Measurements from ENCODE around the gene HVCN1.

HVCN1 gene

GRCh38 chr12:110698171-110698902 is 9.4 kb upstream of the HVCN1 start:
- DNase-seq: peak; percentile 72 to 82

DNA sequence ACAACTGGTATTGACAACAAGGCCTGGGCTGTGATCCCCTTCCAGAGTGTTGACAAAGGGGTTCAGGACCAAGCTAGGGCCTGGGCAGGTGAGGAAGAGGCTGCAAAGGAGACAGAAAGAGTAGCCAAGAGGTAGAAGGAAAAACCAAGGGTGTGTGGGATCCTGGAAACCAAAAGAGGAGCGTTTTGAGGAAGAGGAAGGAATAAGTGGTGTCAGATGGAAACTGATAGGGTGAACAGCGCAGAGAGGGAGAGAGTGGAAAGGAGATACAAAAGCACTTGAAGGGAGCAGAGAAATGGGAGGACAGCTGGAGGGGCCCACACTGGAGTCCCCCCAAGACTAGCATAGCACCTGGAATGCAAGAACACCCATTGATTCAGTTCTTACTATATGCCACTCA is 8.3 kb upstream of the HVCN1 start:
- DNase-seq: no peak

DNA sequence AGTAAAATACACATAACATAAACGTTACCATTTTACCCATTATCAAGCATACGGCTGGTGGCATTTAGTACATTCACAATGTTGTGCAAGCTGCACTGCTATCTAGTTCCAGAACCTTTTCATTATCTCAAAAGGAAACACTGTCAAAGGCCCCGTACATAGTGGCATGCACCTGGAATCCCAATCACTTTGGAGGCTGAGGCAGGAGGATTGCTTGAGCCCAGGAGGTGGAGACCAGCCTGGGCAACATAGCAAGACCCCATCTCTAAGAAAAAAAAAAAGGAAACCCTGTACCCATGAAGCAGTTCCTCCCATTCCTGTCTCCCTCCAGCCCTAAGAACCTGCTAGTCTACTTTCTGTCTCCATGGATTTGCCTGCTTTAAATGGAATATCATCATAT is 7.4 kb upstream of the HVCN1 start:
- no peak for DNase-seq

DNA sequence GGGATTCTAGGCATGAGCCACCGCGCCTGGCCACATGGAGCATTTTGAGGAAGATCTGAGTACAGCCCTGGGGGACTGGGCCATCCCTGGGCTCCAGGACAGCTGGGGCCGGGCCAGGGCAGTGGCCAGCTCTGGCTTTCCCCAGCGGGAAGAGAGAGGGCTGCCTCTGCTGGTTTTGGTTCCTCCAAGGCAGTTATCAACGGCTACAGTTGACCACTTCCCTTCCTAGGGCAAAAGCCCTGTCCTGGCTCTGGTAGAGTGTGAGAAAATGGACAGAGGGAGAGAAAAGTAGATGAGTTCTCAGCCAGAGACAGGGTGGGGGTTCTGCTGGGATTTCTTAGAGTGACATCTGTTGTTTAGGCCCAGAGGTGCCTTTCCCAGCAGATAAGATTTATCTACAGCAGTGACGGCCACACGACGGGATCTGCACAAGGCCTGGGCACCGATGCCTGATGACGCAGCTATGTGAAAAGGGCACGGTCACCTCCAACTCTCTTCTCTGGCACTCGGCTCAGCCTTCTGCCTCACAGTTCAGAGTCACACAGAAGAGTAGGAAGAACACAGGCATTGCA is 5.5 kb upstream of the HVCN1 start:
- DNase-seq: no peak

DNA sequence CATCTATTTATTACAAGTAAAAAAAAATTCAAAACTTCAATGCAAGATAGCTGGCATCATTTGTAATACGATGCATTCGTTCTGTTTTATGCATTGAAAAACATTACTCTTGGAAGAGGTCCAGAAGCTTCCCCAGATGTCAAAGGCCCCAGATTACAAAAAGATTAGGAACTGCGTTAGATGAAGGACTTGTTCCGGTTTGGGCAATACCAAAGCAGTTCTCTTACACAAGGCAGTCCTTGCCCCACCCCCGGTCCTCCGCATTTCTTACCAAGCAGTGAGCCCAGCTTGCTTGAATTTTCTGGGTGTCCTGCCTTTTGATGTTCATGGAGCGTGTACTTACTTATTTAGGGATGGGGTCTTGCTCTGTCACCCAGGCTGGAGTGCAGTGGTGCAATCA is 4.8 kb upstream of the HVCN1 start:
- DNase-seq: no peak

DNA sequence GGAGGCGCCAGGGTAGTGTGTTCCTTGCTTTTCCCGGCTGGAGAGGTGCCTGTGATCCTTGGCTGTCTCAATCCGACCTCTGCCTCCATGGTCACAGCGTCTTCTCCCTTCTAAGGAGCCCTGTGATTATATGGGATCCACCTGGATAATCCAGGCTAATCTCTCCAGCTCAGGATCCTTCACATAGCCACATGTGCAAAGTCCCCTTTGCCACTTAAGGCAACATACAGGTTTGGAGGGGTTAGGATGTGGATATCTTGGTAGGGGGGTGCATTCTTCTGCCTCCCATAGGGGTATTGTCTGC is 1.2 kb upstream of the HVCN1 start:
- DNase-seq: no peak

DNA sequence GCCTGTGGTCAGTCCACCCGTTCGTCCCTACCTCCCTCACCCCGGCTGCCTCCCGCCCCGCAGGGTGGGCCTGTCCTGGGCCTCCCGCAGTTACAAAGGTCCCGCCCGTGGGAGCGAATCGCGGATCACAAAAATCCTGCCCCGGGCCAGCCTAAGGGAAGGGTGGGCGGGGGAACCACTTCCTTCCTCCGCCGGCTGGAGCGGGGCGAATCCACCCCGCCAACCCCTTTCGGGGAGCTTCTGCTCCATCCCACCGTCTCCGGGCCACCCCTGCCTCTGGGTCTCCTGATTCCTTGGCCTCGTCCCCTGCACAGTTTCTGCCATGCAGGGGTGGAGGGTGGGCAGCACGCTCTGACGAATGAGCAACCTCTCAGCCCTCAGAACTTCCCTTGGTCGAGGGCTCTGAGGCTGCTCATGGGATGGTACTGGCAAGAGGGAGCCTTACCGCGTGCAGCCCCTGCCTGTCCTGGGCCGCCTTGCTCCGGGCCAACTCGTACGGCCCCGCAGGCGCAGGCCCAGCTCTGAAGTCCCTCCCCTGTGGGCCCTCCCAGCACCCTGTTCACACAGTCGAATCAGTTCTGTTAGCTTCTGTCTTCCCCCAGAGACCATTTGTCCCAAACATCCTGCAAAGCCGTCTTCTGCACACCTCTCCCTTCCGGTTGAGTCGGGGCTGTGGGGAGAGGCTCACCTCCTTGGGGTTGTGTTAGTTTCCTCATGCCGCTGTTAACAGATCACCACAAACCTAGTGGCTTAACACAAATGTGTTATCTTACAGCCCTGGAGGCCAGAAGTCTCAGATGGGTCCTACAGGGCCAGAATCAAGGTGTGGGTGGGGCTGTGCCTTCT is 589 bp upstream of the HVCN1 start:
- DNase-seq: peak; percentile 59 to 66

GRCh38 chr12:110687396-110688169 is 1.3 kb downstream of the HVCN1 start:
- DNase-seq: no peak

- no peak for DNase-seq
Observed at GRCh38 chr12:110686294-110686903, 2.5 kb downstream of the HVCN1 start.

DNA sequence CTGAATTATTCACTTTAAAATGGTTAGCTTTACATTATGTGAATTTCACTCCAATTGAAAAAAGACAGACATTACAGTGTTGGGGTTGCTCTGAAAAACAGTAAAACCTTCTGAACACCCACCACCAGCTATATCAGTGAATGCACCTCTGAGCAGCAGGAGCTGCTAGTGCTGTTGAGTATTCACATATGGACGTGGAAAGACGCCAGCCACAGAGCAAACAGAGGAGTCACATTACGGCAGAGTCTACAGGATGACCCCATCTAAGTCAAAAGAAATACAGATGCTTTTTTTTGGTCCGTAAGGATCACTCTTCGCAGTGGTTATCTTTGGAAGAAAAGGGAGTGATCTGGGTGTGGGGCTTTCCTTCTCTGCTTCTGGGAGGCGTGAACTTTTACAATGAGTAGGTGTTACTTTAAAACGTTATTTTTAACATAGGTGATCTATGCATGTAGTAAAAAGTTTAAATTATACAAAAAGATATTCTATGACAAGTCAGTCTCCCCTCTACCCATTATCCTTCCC is 4.5 kb downstream of the HVCN1 start:
- DNase-seq: no peak

GRCh38 chr12:110683888-110684287 is 5.0 kb downstream of the HVCN1 start:
- no peak for DNase-seq

DNA sequence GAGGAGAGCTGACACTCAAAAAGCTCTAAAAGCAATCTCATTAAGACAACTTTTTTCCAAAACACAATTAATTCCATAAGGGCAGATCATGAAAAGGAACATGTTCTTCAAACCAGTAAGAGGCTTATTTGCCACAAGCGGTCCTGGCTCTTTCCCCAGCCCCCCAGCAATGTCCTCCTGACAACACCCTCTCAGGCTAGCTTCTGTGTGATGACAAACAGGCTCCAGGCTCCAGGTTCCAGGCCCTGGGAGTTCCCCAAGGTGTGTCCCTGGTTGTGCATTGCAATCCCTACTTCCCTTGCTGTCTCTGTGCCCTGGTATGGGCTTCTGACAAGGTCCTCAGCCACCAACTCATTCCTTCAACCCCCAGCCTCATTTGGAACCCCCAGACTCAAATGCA is 8.9 kb downstream of the HVCN1 start:
- no peak for DNase-seq

DNA sequence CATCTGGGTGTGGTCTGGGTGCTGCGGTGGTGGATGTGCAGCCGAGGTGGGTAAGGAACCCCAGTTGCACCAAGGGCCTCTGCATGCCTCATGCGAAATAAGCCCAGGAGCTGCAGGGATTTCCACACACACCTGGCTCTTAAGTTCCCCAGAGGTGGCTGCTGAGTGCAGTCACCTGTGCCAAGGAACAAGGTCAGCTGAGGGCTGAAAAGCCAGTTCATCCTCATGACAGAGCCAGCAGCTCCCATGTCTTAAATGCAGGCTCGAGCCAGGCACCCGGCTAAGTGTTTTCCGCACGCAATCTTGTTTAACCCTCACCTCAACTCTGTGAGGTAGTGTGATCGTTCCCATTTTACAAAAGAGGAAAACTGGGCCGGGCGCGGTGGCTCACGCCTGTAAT is 9.7 kb downstream of the HVCN1 start:
- no peak for DNase-seq

- no peak for DNase-seq
Observed at GRCh38 chr12:110677982-110678381, 10.9 kb downstream of the HVCN1 start.

DNA sequence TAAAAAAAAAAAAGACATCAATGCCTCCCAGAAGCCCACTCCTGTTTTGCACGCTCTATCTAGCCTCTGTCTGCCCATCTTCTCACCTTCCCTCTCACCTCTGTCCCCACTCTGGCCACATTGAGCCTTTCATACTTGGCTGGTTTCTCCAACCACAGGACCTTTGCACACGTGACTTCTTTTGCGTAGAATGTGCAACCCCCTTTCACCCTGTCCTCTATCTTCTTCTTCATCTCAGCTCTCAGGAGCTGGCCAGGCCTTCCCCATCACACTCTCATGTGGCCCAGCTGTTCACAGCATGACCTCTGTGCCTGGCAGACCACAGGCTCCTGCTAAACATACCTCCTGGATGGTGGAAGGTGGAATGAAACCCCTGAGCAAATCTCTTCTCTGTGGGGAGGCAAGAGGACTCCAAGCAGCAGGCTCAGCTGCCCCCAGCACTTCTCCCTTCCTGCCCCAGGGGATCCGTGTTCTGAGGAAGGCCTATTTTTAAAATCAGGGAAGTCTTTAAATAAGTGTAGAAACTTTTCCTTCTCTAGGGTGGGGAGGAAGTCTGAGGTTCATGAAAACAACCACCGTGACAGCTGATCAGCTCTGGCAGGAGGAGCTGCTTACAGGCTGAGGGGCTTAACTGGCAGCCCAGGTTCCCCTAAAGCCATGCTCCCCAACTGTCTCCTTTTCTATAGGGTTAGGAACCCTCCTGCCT is 11.6 kb downstream of the HVCN1 start:
- no peak for DNase-seq

DNA sequence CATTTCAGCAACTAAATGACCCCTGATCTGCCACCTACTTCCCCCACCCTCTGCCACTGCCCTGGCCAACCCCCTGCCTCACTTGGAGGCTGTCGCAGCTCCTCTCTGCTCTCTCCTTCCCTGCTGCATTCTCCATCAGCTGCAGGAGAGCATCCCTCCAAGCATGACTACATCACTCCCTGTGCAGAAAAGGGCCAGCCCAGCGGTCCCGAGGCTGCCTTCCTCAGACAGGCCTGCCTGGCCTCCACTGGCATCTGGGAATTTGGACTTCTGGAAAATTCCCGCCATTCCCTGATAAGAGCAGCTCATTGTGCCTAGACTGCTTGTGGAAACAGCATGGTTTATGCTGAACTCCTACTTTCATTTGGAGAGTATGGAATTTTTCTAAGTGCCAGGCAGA is 12.7 kb downstream of the HVCN1 start:
- DNase-seq: no peak

DNA sequence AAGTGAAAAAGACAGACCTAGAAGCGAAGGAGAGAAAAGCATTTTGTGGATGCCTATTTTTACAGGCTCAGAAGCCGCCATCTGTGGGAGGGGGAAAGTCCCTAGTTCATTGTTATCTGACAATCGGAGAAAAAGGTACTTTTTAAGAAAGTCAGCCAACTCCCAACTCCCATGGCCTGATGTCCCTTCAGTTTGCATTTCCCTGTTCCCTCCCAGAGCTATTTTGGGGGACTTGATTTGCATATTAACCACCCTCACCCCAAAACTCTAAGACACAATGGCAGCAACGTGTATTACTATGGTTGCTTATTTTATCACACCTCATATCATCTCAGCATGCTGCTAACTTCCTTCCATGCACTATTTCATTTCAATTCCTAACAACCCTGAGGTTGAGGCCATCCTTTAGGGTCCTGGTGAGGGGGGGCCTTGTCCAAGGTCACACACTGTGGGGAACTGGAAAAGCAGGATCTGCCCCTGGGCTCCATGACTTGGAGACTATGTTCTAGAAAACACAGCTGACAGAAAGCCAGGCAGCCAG is 18.7 kb downstream of the HVCN1 start:
- DNase-seq: peak; percentile 45 to 57

DNA sequence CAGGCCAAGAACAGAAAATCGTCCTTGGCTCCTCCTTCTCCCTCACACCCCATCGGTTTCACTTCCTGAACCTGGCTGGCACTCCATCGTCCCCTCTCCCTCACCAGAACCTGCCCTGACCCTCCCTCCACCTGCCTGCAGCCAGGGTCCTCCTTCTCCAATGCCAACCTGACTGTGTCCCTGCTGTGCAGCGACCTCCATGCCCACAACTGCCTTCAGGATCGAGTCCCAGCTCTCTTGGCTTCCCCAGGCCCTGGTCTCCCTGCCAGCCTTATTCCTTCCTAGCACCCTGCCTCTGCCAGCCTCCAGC is 19.8 kb downstream of the HVCN1 start:
- no peak for DNase-seq

DNA sequence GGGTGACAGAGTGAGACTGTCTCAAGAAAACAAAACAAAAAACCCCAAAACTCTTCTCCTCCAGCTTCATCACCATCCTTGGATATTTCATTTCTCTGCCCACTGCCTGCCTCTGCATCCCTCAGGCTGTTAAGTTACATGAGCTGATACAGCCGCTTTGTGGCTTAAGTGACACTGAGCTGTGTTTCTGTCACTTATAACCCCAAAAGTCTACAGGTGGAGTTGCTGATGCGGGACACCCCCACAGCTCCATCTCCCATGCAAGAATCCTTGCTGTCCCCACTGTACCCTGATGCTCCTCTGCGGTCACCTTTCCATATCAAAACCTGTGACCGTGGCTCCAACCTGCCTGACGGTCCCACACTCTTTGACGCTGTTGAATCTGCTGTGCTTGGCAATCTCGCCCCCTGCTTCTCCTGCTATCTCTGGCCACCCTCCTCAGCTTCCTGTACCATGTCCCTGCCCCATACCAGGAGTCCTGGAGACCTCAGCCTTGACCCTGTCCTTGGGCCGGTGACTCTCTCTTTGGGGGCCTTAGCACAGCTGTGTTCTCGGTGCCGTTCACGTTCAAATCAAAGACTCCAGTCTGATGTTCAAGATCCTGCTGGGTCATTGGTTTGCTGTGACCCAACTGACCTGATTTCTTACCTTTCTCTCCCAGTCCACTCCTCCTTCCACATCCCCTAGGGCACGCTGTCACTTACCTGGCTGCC is 20.3 kb downstream of the HVCN1 start:
- no peak for DNase-seq

- no peak for DNase-seq
Observed at GRCh38 chr12:110667671-110668070, 21.2 kb downstream of the HVCN1 start.

- no peak for DNase-seq
Observed at GRCh38 chr12:110666892-110667291, 22.0 kb downstream of the HVCN1 start.
